GM12878 (cell line): Measurements from ENCODE around the gene CAMTA1. TPM values are rescaled to one million over a fixed set of nuclear protein-coding genes. Genes with fewer than 3 reads are reported as not detected.

Experiments used
- ATAC-seq: fragments of 200-7000 bp; cut with Tn5 transposase; 3 replicates; pipeline ENCODE4 v1.9.1; 2020; ENCODE audit warnings: mild to moderate bottlenecking, moderate library complexity
- BruUV-seq: library from RNA; stranded (reverse); fragments of 400-500 nt; replicated peaks from 2 replicates; lab custom pipeline; 2021; lab: Mats Ljungman, UMichigan
- CTCF ChIA-PET: fragments of 300-600 bp; sonication (Branson Sonifier 250); formaldehyde crosslinking; extraction: SDS; loops from one replicate; lab custom pipeline; 2021; ENCODE audit warnings: inconsistent platforms; lab: Yijun Ruan, JAX
- POLR2A ChIA-PET: fragments of 350-600 bp; formaldehyde crosslinking; extraction: SDS; loops from one replicate; lab custom pipeline; 2021; ENCODE audit warnings: inconsistent platforms; lab: Charles Lee
- RAD21 ChIA-PET: fragments of 300-600 bp; sonication (Branson Sonifier 250); formaldehyde crosslinking; loops from one replicate; lab custom pipeline; 2023; ENCODE audit warnings: antibody characterized with exemption; ENCODE audit not compliant: unreplicated experiment; lab: Charles Lee
- SMC1A ChIA-PET: fragments of 300-600 bp; sonication (Branson Sonifier 250); formaldehyde crosslinking; loops from one replicate; lab custom pipeline; 2023; ENCODE audit not compliant: unreplicated experiment, uncharacterized antibody; lab: Charles Lee
- DNase-seq: peaks from one replicate; pipeline ENCODE4 v3.0.0-alpha.2; 2011; ENCODE audit warnings: low read depth, low spot score
- FAIRE-seq: peaks from 3 replicates; lab custom pipeline; 2011; peaks lifted over from hg19 to GRCh38; lab: Jason Lieb, UNC
- H2AFZ ChIP-seq: 2 replicates; pipeline ENCODE4 v1.6.0; 2011; ENCODE audit warnings: low read depth, low read length, control low read depth; ENCODE audit not compliant: control insufficient read depth
- H3K27ac ChIP-seq: 2 replicates; pipeline ENCODE4 v1.5.1; 2011; ENCODE audit warnings: control low read depth; ENCODE audit not compliant: control insufficient read depth, insufficient read depth
- H3K27me3 ChIP-seq, 2 experiments: replicated peaks in 1 of 2; 2 replicates each; pipeline versions ENCODE4 v1.6.0 to v1.6.1; 2011; ENCODE audit warnings: low read length in 1 of 2; ENCODE audit not compliant: control insufficient read depth in 2 of 2, insufficient read depth in 2 of 2
- H3K36me3 ChIP-seq, 2 experiments: 2 replicates each; pipeline ENCODE4 v1.5.1; 2011; ENCODE audit warnings: low read length in 1 of 2; ENCODE audit not compliant: control insufficient read depth in 2 of 2, insufficient read depth in 2 of 2
- H3K4me1 ChIP-seq: 2 replicates; pipeline ENCODE4 v1.6.1; 2011; ENCODE audit warnings: mild to moderate bottlenecking, low read length, moderate library complexity, mixed read lengths; ENCODE audit not compliant: control insufficient read depth, insufficient read depth
- H3K4me2 ChIP-seq: 2 replicates; pipeline ENCODE4 v1.6.0; 2011; ENCODE audit warnings: control low read depth; ENCODE audit not compliant: control insufficient read depth, insufficient read depth
- H3K4me3 ChIP-seq: fragments of 200-600 bp; sonication (generic); 2 replicates; pipeline ENCODE4 v1.5.1; 2016
- H3K79me2 ChIP-seq: 2 replicates; pipeline ENCODE4 v1.6.0; 2011; ENCODE audit warnings: low read length; ENCODE audit not compliant: control insufficient read depth, insufficient read depth
- H3K9ac ChIP-seq: 2 replicates; pipeline ENCODE4 v1.8.0; 2011; ENCODE audit warnings: low read length, control low read depth, mixed read lengths; ENCODE audit not compliant: control insufficient read depth, insufficient read depth
- H3K9me3 ChIP-seq: replicated peaks from 3 replicates; pipeline ENCODE4 v1.5.1; 2011; ENCODE audit warnings: mild to moderate bottlenecking, low read length; ENCODE audit not compliant: control insufficient read depth, insufficient read depth
- H4K20me1 ChIP-seq: 2 replicates; pipeline ENCODE4 v1.6.0; 2011; ENCODE audit not compliant: control insufficient read depth, insufficient read depth
- BHLHE40 ChIP-seq, 2 experiments: fragments of 450-650 bp in 1 of 2; IDR thresholded peaks; 2 replicates each; pipeline ENCODE4 v1.6.1; 2011 to 2017; ENCODE audit warnings: low read depth in 2 of 2, borderline replicate concordance in 1 of 2, improper control_type of control experiment in 1 of 2, low read length in 1 of 2, mild to moderate bottlenecking in 1 of 2
- CBX3 ChIP-seq: fragments of 200-600 bp; sonication (generic); IDR thresholded peaks from 2 replicates; pipeline ENCODE4 v1.6.1; 2016; ENCODE audit warnings: low read depth, borderline replicate concordance
- CEBPZ ChIP-seq: fragments of 150-350 bp; IDR thresholded peaks from 2 replicates; pipeline ENCODE4 v1.6.1; 2016; ENCODE audit warnings: low read depth, low read length
- CHD2 ChIP-seq: IDR thresholded peaks from 2 replicates; pipeline ENCODE4 v1.6.1; 2011; ENCODE audit warnings: low read depth, low read length, improper control_type of control experiment, borderline replicate concordance
- ELK1 ChIP-seq: IDR thresholded peaks from 2 replicates; pipeline ENCODE4 v1.6.1; 2012; ENCODE audit warnings: low read depth, low read length, improper control_type of control experiment
- IKZF2 ChIP-seq, 2 experiments: fragments of 450-650 bp; IDR thresholded peaks; 2 replicates each; pipeline ENCODE4 v1.6.1; 2017; ENCODE audit warnings: mild to moderate bottlenecking in 2 of 2, moderate library complexity in 2 of 2
- POLR2AphosphoS5 ChIP-seq: IDR thresholded peaks from 2 replicates; pipeline ENCODE4 v1.6.1; 2011; ENCODE audit warnings: mild to moderate bottlenecking, low read length, inconsistent platforms
- RELA ChIP-seq: fragments of 450-650 bp; IDR thresholded peaks from 2 replicates; pipeline ENCODE4 v1.8.0; 2014; ENCODE audit warnings: borderline replicate concordance; ENCODE audit not compliant: partially characterized antibody
- TARDBP ChIP-seq: IDR thresholded peaks from 2 replicates; pipeline ENCODE4 v1.6.1; 2016; ENCODE audit warnings: borderline replicate concordance
- ZBTB11 ChIP-seq: fragments of 450-650 bp; formaldehyde crosslinking; IDR thresholded peaks from 2 replicates; pipeline ENCODE4 v1.5.0; 2022; ENCODE audit warnings: mild to moderate bottlenecking, missing genetic modification characterization
- WGBS: methylation state at CpG from one replicate; pipeline ENCODE4 v1.1.6; 2016; ENCODE audit warnings: low lambda C conversion rate; ENCODE audit not compliant: insufficient replicate concordance, insufficient coverage; ENCODE audit errors: missing lambda C conversion rate; 5-methylcytosine and 5-hydroxymethylcytosine counted together
- in situ Hi-C: fragments of 300-500 bp; cut with MboI; formaldehyde crosslinking; loops from 9 replicates; pipeline ENCODE4 v1.14.3; 2018; ENCODE audit warnings: mixed read lengths
- intact Hi-C: fragments of 100-400 bp; cut with micrococcal nuclease; formaldehyde crosslinking; loops from one replicate; pipeline ENCODE4 v1.14.2; 2022; ENCODE audit not compliant: unreplicated experiment
- polyA plus RNA-seq, 11 experiments: library from polyadenylated mRNA; depleted of rRNA in 4 of 11; unstranded in 6 of 11; stranded (reverse) in 5 of 11; fragments of >200 nt; fragmentation: Nextera tagmentation in 4 of 11; fragmentation: Illumina TruSeq in 1 of 11; extraction: Ambion mirVana in 4 of 11; extraction: Trizol in 1 of 11; gene quantifications; 1 replicate in 1 of 11; 2 replicates in 10 of 11; pipeline versions ENCODE4 v1.2.1 to v1.2.3, GENCODE V29; 2011 to 2016; ENCODE audit warnings: inconsistent platforms in 2 of 11, missing spikeins in 2 of 11, low read depth in 1 of 11
- total RNA-seq, 4 experiments: library from RNA; depleted of rRNA in 3 of 4; stranded (reverse); fragments of >200 nt in 3 of 4; fragmentation: Illumina TruSeq in 1 of 4; extraction: Trizol in 1 of 4; gene quantifications; 2 replicates each; pipeline versions ENCODE4 v1.2.1 to v1.2.3, GENCODE V29; 2013 to 2021

CAMTA1 gene
- total and polyA plus RNA-seq, 10 of the 15 experiments (the other 5 are each of a cell fraction or from before 2014, with no cell fraction given) = 37.7 to 148 (median 76.4) TPM

GRCh38 chr1:7376676-7377075 lies 591.4 kb downstream of the CAMTA1 start (continued):
- no peak for TF ChIP-seq ELK1
- TF ChIP-seq, all 136 proteins: peak for 0

- CTCF ChIA-PET = no interaction called here
- H3K4me2 ChIP-seq = no peak overlapping the region
- H3K4me1 ChIP-seq = no peaks in the 10 kb centered on the region
- no peaks in the 10 kb centered on the region for H3K79me2 ChIP-seq
- 43% methylated on average over 14 of the region's 14 CpGs for WGBS
- RAD21 ChIA-PET = no interaction called here
- intact Hi-C loops (no loop called here), in situ Hi-C loops (no loop called here)
- ATAC-seq = no peak
- FAIRE-seq = no peak
- SMC1A ChIA-PET = no interaction called here
- POLR2A ChIA-PET = no interaction called here
- DNase-seq = no peak
- H3K9ac ChIP-seq = no peak overlapping the region
- H3K36me3 ChIP-seq = no peaks in the 10 kb centered on the region
- H3K27ac ChIP-seq = no peak overlapping the region
- H3K4me3 ChIP-seq = no peak overlapping the region
- H2AFZ ChIP-seq = no peak overlapping the region
- H4K20me1 ChIP-seq = no peaks in the 10 kb centered on the region
- no TSS peak for BruUV-seq
- H3K27me3 ChIP-seq = no peaks in the 10 kb centered on the region; a peak in 1 of 4 replicates
- no peaks in the 10 kb centered on the region; the same call in 2 of the 3 replicates for H3K9me3 ChIP-seq
- no peak for TF ChIP-seq TARDBP
- TF ChIP-seq ZBTB11 = no peak
- no peak for TF ChIP-seq CBX3
- TF ChIP-seq ELK1 = no peak
- no peak for TF ChIP-seq POLR2AphosphoS5
- TF ChIP-seq IKZF2 (IDR thresholded peaks at IDR 0.05) = no peak
- no peak for TF ChIP-seq CHD2
- TF ChIP-seq RELA = no peak
- no peak for TF ChIP-seq CEBPZ
- no peak for TF ChIP-seq BHLHE40 (IDR thresholded peaks at IDR 0.05; ENCODE audit: borderline replicate concordance in 1 of 2, low read depth in 2 of 2, low read length in 1 of 2)
Observed at GRCh38 chr1:7378346-7379130, 593.3 kb downstream of the CAMTA1 start.
